GM10266 (cell line): ENCODE data around the gene KCNH5.

Source experiments
- DNase-seq: peaks from one replicate; pipeline ENCODE4 v3.0.0; 2012; ENCODE audit errors: extremely low spot score
- TF ChIP-seq, protein P1 (sequence below): IDR thresholded peaks from 2 replicates; pipeline ENCODE4 v1.5.1; 2012; ENCODE audit warnings: mild to moderate bottlenecking, low read depth; ENCODE audit not compliant: control insufficient read depth, insufficient read depth; ENCODE audit errors: missing control alignments

Gene KCNH5

DNA sequence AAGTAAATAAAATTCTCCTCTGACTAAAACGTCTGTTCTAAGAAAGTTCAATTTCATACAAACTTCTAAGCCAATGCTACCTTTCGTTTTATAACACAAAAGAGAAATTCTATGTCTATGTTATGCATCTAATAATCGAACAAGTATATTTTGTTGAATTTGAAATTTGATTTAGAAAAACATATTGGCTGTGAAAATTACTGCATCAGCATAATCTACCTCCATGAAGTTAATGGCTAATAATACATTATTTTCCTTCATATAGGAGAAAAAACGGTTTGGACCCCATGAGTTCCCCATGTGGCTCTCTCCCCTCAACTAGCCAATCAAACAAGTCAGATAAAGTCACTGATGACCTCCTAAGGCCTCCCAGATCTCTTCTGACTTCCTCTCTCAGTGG is 106.5 kb downstream of the KCNH5 start:
- DNase-seq, result no peak
- TF ChIP-seq, protein P1, sequence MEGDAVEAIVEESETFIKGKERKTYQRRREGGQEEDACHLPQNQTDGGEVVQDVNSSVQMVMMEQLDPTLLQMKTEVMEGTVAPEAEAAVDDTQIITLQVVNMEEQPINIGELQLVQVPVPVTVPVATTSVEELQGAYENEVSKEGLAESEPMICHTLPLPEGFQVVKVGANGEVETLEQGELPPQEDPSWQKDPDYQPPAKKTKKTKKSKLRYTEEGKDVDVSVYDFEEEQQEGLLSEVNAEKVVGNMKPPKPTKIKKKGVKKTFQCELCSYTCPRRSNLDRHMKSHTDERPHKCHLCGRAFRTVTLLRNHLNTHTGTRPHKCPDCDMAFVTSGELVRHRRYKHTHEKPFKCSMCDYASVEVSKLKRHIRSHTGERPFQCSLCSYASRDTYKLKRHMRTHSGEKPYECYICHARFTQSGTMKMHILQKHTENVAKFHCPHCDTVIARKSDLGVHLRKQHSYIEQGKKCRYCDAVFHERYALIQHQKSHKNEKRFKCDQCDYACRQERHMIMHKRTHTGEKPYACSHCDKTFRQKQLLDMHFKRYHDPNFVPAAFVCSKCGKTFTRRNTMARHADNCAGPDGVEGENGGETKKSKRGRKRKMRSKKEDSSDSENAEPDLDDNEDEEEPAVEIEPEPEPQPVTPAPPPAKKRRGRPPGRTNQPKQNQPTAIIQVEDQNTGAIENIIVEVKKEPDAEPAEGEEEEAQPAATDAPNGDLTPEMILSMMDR, result no peak

- TF ChIP-seq, protein P1, result no peak
- no peak for DNase-seq
Measured at GRCh38 chr14:62934439-62934838, 110.8 kb downstream of the KCNH5 start.

DNA sequence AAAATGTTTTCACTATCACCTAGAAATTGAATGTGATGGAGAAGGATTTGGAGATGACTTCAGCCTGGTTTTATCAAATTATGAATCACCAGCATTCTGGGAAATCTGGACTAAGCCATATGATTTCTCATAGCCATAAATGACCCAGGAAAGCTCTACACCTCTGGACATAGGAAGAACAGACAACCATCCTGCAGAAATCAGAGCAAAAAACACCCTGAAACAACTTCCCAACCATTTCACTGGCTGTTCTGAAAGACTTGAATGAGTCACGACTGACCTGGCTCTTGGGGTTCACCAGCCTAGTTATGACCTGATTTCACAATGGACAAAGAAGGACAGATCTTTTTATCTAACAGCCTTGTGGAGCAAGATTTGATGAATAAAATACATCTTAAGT is 123.8 kb downstream of the KCNH5 start:
- DNase-seq, result no peak
- TF ChIP-seq, protein P1, result no peak

DNA sequence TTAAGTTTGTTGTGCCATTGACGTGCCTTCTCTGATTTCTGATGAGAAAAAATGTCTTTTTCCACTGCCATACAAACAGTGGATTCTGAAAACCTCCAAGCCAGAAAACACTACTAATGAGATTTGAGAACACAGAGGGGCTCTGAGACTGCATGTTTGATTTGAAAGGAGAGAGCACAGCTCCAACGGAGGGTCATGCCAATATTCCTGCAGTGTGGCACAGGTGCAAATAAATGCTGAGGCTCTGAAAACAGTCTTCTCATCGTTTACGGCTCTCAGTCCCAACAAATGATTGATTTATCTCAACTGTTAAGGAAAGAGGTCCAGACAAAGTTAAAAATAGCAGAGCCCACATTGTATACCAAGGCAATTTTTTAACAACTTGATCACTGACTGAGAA is 128.7 kb downstream of the KCNH5 start:
- DNase-seq, result no peak
- TF ChIP-seq, protein P1, result no peak

DNA sequence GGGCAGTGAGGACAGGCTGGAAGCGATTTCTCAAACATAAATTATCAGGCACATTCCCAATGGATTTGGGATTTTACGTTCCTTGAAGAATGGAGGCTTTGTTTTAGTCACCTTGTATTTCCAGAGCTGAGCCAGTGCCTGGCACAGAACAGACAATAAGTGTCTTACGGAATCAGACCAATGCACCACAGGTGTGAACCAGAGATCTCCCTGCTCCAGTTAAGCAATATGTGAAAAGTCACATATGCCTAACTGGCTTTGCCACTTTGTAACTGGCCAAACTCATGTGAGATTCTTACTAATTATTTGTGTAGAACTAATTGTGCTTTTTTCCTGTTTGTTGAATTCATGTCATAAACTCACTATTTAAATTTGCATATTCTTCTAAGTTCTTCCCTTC is 130.4 kb downstream of the KCNH5 start:
- TF ChIP-seq, protein P1, result no peak
- no peak for DNase-seq

DNA sequence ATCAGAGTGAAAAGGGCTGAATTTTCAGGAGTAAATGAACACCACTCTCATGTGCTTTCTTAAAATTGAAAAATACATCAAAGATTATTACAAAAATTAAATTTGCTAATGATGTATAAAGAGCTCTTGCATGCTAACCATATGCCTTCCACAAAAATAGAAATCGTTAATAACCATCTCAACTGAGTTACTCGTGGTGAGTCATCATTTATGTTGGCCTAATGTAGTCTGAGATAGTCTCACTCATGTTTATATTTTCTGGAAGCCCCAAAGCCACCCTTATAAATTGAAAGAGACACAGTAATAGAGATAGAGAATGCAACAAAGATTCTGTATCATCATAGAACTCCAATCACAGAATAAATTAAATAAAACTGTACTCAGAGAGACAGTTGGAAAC is 131.2 kb downstream of the KCNH5 start:
- DNase-seq, result no peak

DNA sequence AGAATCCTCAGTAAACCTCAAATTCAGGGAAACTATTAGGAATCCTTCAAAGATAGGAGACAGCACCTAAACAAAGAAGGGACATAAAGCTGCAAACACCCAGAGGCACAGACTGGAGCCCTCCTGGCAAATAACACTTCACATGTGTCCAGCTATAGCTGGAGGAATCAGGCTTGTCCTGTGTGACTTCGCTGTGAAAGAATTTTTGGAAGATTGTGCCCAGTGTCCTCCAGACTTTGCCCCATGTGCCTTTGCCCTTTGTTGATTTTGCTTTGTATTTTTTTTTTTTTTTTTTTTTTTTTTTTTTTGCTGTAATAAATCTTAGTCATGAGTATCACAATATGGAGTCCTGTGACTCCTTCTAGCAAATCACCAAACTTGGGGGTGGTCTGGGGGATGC is 136.8 kb downstream of the KCNH5 start:
- TF ChIP-seq, protein P1, result no peak
- DNase-seq, result no peak

More for the DNA sequence above, 131.2 kb downstream of the KCNH5 start:
- TF ChIP-seq, protein P1, result no peak
